Activated CD8-positive, alpha-beta T cell treated with anti-CD3 and anti-CD28 coated beads for 36 hours (primary cell): Measurements from ENCODE around the gene PNP. TPM values are rescaled to one million over a fixed set of nuclear protein-coding genes. Genes with fewer than 3 reads are reported as not detected.

Source experiments
- ATAC-seq: fragments of 200-7000 bp; cut with Tn5 transposase; one replicate; pipeline ENCODE4 v1.10.0; 2021; ENCODE audit warnings: mild to moderate bottlenecking, moderate library complexity
- CTCF ChIA-PET: fragments of 350-600 bp; sonication (Branson Sonifier 250); formaldehyde crosslinking; loops from one replicate; lab custom pipeline; 2021; ENCODE audit warnings: antibody characterized with exemption; lab: Charles Lee
- POLR2A ChIA-PET: fragments of 350-600 bp; sonication (Branson Sonifier 250); formaldehyde crosslinking; loops from one replicate; lab custom pipeline; 2021; ENCODE audit warnings: antibody characterized with exemption; lab: Charles Lee
- DNase-seq: peaks from one replicate; pipeline ENCODE4 v3.0.0-alpha.2; 2020
- H3K27ac Mint-ChIP-seq: one replicate; pipeline ENCODE4 v1.8.0; 2021; ENCODE audit warnings: mild to moderate bottlenecking, mixed read lengths
- H3K27me3 Mint-ChIP-seq: one replicate; pipeline ENCODE4 v1.8.0; 2021; ENCODE audit warnings: mixed read lengths
- H3K36me3 Mint-ChIP-seq: one replicate; pipeline ENCODE4 v1.8.0; 2021; ENCODE audit warnings: low read depth, mixed read lengths
- H3K4me1 Mint-ChIP-seq: one replicate; pipeline ENCODE4 v1.8.0; 2021; ENCODE audit warnings: low read depth, mixed read lengths
- H3K4me3 Mint-ChIP-seq: one replicate; pipeline ENCODE4 v1.8.0; 2021; ENCODE audit warnings: mild to moderate bottlenecking, moderate library complexity, mixed read lengths
- H3K9me3 Mint-ChIP-seq: one replicate; pipeline ENCODE4 v1.8.0; 2021; ENCODE audit warnings: mixed read lengths
- CTCF ChIP-seq: fragments of 200-600 bp; IDR thresholded peaks from one replicate; pipeline ENCODE4 v1.8.0; 2022; ENCODE audit warnings: antibody characterized with exemption, mild to moderate bottlenecking
- intact Hi-C: fragments of 100-400 bp; cut with micrococcal nuclease; formaldehyde crosslinking; loops from one replicate; pipeline ENCODE4 v1.10.0; 2022
- total RNA-seq, 2 experiments: library from RNA; stranded (reverse); gene quantifications; one replicate each; pipeline ENCODE4 v1.2.3, GENCODE V29; 2021

PNP gene
- total RNA-seq, 2 experiments from 2014 or later: 176 to 183 TPM

DNA sequence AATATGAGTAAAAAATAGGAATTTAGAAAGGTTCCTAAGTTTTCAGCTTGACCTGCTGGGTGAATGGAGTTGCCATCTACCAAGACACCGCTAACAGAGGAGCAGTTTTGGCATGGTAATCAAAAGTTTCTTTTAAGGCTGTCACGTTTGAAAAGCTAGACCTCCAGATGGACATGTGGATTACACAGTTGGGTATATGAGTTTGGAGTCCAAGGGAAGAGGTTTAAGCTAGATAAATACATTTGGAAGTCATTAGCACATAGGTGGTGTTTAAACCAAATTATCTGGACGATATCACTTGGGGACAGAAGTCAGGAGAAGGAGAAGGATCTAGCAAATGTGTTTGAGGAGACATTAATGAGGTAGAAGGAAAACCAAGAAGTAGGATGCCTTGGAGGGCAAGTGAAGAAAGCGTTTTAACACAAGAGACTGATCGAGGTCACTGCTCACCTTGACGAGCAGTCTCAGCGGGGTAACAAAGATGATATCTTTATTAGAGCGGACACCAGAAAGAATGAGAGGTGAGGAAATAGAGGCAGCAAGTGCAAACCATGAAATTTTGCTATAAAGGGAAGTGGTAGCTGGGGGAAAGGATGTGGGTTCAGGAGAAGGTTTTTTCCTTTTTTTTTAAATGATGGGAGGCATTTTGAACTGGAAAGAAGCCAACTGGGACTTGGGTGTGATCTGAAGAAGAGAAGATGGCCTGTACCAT, 17.6 kb downstream of the PNP start:
- Mint-ChIP-seq H3K4me1 (peaks cover 58% of the 10 kb centered on the region), H3K36me3 (no peaks in the 10 kb centered on the region), H3K27me3 (no peaks in the 10 kb centered on the region), H3K9me3 (no peaks in the 10 kb centered on the region), H3K4me3 (no peak overlapping the region), H3K27ac (no peak overlapping the region)
- intact Hi-C loops: no loop called here
- no peak for ATAC-seq
- DNase-seq: no peak
- ChIA-PET POLR2A (interaction anchor here (1.4 to 5.0 kb wide), 3 partner anchors 9 to 17 kb away, joined by 3 to 32 read pairs (median 9); no protein-coding TSS in a partner anchor), CTCF (interaction anchor here (0.6 to 1.5 kb wide), 5 partner anchors 9 to 85 kb away, joined by 3 to 5 read pairs (median 3); no protein-coding TSS in a partner anchor)
- TF ChIP-seq CTCF: no peak

DNA sequence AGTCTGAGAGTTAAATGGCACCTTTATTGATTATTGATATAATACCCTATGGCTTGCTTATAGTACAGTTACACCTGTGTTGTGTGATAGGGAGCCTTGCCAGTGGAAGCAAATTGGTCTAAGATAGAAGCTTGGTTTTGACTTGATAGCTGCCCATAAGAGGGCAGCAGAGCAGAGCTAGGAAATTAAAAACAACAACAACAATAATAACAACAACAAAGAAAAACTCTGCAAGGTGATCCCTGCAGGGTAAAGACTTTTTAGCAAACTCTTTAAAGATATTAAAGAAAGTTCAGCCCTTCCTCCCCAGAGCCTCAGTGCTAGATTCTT, 18.2 kb downstream of the PNP start:
- no peak for TF ChIP-seq CTCF
- intact Hi-C loops: no loop called here
- no peaks in the 10 kb centered on the region for H3K36me3 Mint-ChIP-seq
- ChIA-PET CTCF (interaction anchor here (0.6 to 1.5 kb wide), 6 partner anchors 9 to 86 kb away, joined by 3 to 5 read pairs (median 3); no protein-coding TSS in a partner anchor), POLR2A (interaction anchor here (1.4 to 5.0 kb wide), 2 partner anchors 9 to 17 kb away, joined by 3 to 32 read pairs; no protein-coding TSS in a partner anchor)
- no peaks in the 10 kb centered on the region for H3K9me3 Mint-ChIP-seq
- H3K27ac Mint-ChIP-seq: no peak overlapping the region
- ATAC-seq (no peak), DNase-seq (no peak)
- H3K27me3 Mint-ChIP-seq: no peaks in the 10 kb centered on the region
- H3K4me3 Mint-ChIP-seq: no peak overlapping the region
- H3K4me1 Mint-ChIP-seq: peaks cover 55% of the 10 kb centered on the region

GRCh38 chr14:20489093-20489994, 20.1 kb downstream of the PNP start:
- H3K27ac Mint-ChIP-seq: peak overlapping the region; percentile 66
- DNase-seq (no peak), ATAC-seq (peak; percentile 64)
- ChIA-PET POLR2A (interaction anchor here (1.1 to 5.0 kb wide), 4 partner anchors 11 to 28 kb away, joined by 3 to 32 read pairs (median 4); partner anchors contain the start of genes PIP4P1 and PNP), CTCF (interaction anchor here (1.5 to 1.6 kb wide), 2 partner anchors 42 to 121 kb away, joined by 3 to 6 read pairs; no protein-coding TSS in a partner anchor)
- TF ChIP-seq CTCF: no peak
- H3K27me3 Mint-ChIP-seq: no peaks in the 10 kb centered on the region
- no peaks in the 10 kb centered on the region for H3K9me3 Mint-ChIP-seq
- no peaks in the 10 kb centered on the region for H3K36me3 Mint-ChIP-seq
- intact Hi-C loops: no loop called here
- H3K4me3 Mint-ChIP-seq: no peak overlapping the region
- H3K4me1 Mint-ChIP-seq: peaks cover 55% of the 10 kb centered on the region

- Mint-ChIP-seq H3K4me3 (peak overlapping the region; percentile 2), H3K9me3 (no peaks in the 10 kb centered on the region)
- CTCF ChIA-PET: interaction anchor here (1.2 kb wide), 1 partner anchor 75 kb away, joined by 5 read pairs; no protein-coding TSS in a partner anchor
Observed at GRCh38 chr14:20490563-20490962, 21.4 kb downstream of the PNP start.

More at GRCh38 chr14:20490563-20490962, 21.4 kb downstream of the PNP start:
- Mint-ChIP-seq H3K4me1 (peaks cover 64% of the 10 kb centered on the region), H3K27me3 (no peaks in the 10 kb centered on the region), H3K27ac (peak overlapping the region; percentile 65), H3K36me3 (no peaks in the 10 kb centered on the region)
- intact Hi-C loops: no loop called here
- ATAC-seq (no peak), DNase-seq (no peak)
- POLR2A ChIA-PET: interaction anchor here (1.2 to 5.0 kb wide), 3 partner anchors 8 to 29 kb away, joined by 3 to 32 read pairs (median 4); partner anchors contain the start of gene PIP4P1
- TF ChIP-seq CTCF: no peak
